RPMI7951 (cell line): Measurements from ENCODE around the gene OR52E6. TPM values are rescaled to one million over a fixed set of nuclear protein-coding genes. Genes with fewer than 3 reads are reported as not detected.

Experiments used
- DNase-seq: peaks from one replicate; pipeline ENCODE4 v3.0.0-alpha.2; 2012; ENCODE audit warnings: low read depth
- total RNA-seq: library from RNA; depleted of rRNA; stranded (reverse); fragments of >200 nt; shearing (Covaris generic); gene quantifications from 2 replicates; pipeline ENCODE4 v1.2.3, GENCODE V29; 2014; rRNA removed

Gene OR52E6
- not detected in 2 replicates for total RNA-seq

DNA sequence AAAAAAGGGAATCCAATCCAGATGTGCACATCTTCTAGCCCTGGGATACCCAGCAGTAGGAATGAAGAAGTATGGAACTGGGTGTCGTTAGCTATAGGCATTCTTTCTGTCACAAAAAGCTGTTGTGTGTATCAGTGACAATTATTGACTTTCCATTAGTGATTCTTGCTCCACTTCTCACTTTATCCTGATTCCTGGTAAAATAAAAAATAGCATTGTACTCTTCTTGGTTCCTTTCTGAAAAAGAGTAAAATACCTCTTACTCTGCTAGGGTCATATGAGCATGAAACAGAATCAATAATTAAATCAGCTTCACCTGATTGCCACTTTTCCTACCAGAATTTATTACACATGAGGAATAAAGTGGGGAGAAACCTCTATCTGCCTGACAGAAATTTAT is at the start of gene OR52E6:
Gene OR52E6 (minus strand): TSS at position 101 of the 400 bp plus-strand sequence. CDS start 0 bp downstream, at position 101.
- DNase-seq, result no peak

DNA sequence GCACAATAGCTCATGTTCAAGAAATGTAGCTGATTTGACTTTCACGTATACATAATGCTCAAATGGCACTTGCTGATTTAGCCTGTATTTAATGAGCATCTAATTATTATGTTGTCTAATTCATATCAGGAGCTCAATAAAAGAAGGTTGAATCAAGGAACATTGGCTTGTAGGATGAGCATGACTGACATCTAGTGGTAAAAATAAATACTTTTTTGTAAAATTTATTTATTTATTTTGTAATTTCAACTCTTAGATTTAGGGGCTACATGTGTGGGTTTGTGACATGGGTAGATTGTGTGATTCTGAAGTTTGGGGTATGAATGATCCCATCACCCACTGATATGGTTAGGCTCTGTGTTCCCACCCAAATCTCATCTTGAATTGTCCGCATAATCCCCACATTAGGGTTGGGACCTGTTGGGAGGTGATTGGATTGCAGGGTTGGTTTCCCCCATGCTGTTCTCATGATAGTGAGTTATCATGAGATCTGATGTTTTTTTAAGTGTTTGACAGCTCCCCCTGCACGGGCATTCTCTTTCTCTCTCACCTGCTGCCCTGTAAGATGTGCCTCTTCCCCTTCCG is 49.6 kb upstream of the OR52E6 start:
- DNase-seq, result peak; percentile 5

DNA sequence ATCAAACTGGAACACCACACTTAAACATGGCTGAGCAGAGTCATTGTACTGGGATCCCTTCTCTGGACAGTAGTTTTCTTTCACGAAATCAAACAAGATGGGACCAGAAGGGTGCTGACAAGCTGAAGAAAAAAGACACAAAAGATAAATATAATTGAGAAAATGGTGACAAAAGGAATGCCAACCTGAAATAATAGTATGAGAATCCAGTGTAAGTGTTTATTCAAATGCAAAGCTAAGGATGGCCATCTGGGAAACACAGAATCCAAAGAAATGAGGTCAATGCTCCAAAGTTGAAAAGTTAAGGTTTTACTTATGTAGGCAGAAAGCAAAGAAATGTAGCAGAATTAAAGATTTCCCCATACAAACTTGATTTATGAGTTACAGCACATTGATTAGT is 46.0 kb upstream of the OR52E6 start:
- DNase-seq, result no peak

GRCh38 chr11:5887172-5887571 is 45.5 kb upstream of the OR52E6 start:
- no peak for DNase-seq

DNA sequence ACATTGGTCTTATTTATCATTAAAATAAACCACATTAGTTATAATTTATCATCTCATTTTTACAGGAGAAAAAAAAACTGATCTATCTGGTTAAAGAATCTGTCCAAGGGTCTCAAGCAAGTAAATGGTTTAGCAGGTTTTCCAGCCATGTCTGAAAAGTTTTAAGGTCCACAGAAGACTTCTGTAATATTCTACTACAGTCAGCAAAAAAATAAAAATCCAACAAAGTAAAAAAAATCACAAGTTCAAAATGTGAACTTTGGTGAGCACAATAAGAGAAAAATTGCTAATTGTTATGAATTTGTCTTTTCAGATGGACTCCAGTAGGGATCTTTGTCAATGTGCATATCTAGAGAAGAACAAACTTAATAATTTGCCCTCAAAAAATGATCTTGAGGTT is 40.1 kb upstream of the OR52E6 start:
- no peak for DNase-seq

- no peak for DNase-seq
These were observed 38.6 kb upstream of the OR52E6 start, which contains the start of gene OR52E4 for GRCh38 chr11:5880329-5880728. OR52E4 (plus strand) TSS chr11:5880629; CDS start chr11:5884293, 3,664 bp downstream.

GRCh38 chr11:5878564-5878963 is 36.9 kb upstream of the OR52E6 start:
- DNase-seq, result no peak

- no peak for DNase-seq
These were observed 24.1 kb upstream of the OR52E6 start for GRCh38 chr11:5865826-5866225.

DNA sequence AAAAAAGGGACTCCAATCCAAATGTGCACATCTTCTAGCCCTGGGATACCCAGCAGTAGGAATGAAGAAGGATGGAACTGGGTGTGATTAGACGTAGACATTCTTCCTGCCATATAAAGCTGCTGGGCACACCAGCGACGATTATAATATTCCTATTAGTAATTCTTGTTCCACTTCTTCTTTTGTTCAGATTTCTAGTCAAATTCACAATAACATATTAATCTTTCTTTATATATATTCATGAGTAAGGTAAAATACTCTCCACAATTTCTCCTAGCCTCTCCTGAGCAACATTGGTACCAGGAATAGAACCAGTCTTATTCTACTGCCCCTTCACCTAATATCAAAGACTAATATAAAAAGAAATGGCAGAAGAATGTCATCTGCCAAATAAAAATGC is 15.9 kb upstream of the OR52E6 start, which contains the start of gene OR52E8:
Gene OR52E8 (minus strand): TSS at position 101 of the 400 bp plus-strand sequence. CDS start 0 bp downstream, at position 101.
- no peak for DNase-seq

GRCh38 chr11:5851002-5851401 is 9.3 kb upstream of the OR52E6 start:
- DNase-seq, result no peak

GRCh38 chr11:5847711-5848110 is 6.0 kb upstream of the OR52E6 start:
- DNase-seq, result no peak

DNA sequence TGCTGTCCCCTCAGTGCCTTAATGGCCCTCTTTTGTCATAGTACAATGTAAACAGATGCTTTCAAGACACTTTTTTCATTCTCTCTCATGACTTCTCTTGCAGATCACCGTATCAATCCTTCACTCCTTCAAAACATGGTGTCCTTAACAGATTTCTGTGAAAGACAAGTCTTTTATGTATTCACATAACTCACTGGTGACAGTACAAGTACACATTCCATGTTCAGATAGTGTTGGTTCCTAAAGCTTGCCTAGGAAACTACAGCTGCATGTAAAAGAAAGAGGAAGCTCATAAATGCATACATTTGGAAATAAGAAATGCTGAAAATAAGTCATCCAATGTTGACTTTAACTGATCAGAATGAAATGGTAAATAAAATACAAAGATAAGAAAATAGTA is 5.0 kb upstream of the OR52E6 start:
- no peak for DNase-seq

- no peak for DNase-seq
These were observed 4.0 kb downstream of the OR52E6 start for GRCh38 chr11:5837695-5838094.

DNA sequence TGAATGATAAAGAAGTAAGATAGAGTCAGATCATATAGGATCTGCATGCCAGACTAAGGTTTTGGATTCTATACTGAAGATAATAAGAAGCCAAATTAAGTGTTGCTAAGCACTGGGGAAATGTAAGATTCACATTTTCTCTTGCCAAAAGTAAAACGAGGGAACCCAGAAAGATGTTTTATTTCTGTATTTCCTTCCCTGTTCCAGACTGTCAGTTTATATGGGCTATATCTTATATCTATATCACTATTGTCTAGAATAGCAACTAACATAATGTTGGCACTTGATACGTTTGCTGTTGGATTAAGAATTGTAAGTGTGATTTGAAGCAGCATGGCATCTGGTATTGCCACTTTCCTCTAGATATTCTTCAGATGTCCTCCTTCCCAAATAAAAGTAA is 8.3 kb downstream of the OR52E6 start:
- DNase-seq, result no peak

DNA sequence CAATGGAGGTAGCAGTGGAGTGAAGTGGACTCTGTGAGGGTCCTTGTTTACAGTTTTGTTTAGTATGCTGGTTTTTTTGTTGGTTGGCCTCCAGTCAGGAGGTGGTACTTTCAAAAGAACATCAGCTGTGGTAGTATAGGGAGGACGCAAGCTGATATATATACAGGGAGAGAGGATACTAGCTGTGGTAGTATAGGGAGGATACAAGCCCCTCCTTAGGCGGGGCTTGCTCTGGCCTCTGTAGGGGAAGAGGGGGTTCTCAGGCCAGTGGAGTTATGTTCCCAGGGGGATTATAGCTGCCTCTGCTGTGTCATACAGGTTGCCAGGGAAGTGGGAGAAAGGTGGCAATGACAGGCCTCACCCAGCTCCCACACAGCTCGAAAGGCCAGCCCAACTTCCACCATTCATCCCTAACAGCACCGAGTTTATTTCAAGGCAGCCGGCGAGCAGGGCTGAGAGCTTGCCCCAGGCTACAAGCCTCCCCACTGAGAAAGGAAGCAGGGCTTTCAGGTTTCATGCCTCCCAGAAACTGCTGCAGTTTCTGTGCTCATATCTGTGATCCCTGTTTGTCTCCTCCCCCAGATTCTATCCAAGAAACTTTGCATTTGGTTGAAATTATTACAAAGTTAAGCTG is 10.4 kb downstream of the OR52E6 start:
- peak; percentile 19 for DNase-seq

- DNase-seq, result peak; percentile 33
These were observed 23.3 kb downstream of the OR52E6 start for GRCh38 chr11:5818245-5818886.

DNA sequence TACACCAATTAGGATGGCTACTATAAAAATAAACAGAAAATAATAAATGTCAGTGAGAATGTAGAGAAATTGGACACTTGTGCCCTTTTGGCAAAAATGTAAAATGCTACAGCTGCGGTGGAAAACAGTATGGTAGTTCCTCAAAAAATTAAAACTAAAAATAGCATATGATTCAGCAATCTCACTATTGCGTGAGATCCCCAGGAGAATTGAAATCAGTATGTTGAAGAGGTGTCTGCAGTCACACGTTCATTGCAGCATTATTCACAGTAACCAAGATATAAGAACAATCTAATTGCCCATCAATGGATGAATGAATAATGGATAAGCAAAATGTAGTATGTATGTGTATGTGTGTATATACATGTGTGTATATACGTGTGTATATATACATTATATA is 26.2 kb downstream of the OR52E6 start:
- peak; percentile 19 for DNase-seq

- no peak for DNase-seq
These were observed 31.5 kb downstream of the OR52E6 start for GRCh38 chr11:5809905-5810795.

GRCh38 chr11:5809122-5809519 is 32.6 kb downstream of the OR52E6 start:
- DNase-seq, result peak; percentile 6

GRCh38 chr11:5808500-5809121 is 33.1 kb downstream of the OR52E6 start, which contains the start of gene OR52N2:
OR52N2 (plus strand) TSS chr11:5808924; CDS start chr11:5820336, 11,412 bp downstream.
- DNase-seq, result peak; percentile 66

DNA sequence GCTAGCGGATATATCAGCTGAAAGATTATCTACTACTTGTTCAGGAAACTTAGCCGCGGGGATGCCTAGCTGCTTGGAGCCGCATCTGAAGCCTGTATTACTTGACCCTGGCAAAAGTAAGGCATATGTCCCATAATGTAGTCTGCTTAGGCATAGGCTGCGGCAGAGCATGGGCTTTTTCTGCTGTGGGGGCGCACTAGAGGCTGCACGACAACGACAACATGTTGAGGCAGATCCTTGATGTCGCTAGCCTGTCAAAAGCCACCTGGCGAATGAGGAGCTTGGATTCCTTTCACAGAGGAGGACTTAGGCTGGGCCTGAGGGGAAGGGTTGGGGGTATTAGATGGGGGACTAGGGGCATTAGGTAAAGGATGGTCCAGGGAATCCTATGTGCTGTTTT is 34.1 kb downstream of the OR52E6 start:
- peak; percentile 10 for DNase-seq
